Cardiac ventricle fibroblast (primary cell): ENCODE data around the gene NCK1. TPM values are rescaled to one million over a fixed set of nuclear protein-coding genes. Genes with fewer than 3 reads are reported as not detected.

Experiments used
- total RNA-seq: library from RNA; depleted of rRNA; stranded (reverse); fragments of >200 nt; gene quantifications from 2 replicates; pipeline ENCODE4 v1.2.3, GENCODE V29; 2015

Gene NCK1
- total RNA-seq, result 30.5 and 53.7 TPM in 2 replicates

DNA sequence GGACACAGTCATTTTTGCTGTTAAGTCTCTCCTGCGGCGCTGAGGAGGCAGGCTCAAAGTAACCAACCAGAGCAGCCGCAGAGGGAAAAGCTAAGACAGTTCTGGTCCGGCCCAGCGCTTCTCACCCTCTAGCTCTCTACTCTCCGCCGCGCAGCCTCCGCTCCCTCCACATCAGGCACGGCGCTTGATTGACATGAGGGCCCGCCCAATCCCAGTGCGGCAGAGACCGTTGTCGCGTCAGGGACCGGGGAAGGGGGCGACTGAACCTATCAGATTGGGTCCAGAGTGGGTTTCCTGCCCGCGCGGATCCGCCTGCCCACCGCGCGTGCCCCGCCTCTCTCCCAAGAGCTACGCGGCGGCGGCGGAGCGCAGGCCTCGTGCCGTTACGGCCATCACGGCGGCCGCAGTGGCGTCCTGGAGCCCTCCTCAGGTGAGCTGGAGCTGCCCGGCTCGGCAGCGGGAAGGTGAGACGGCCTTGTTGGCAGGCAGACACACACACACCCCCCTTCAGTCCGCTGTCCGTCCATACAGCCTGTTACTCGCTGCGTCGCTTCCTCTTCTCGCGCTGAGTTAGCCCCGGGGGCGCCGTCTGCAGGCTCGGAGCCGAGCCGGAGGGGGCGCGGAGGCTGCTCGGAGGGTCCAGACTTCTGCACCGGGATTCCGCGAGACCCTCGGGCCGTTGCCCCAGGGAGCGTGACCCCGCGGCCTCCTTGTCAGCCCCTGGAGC, at the start of gene NCK1:
NCK1 (plus strand) TSS at position 319 of the 727 bp plus-strand sequence. CDS start 65,794 bp downstream, outside the sequence.

DNA sequence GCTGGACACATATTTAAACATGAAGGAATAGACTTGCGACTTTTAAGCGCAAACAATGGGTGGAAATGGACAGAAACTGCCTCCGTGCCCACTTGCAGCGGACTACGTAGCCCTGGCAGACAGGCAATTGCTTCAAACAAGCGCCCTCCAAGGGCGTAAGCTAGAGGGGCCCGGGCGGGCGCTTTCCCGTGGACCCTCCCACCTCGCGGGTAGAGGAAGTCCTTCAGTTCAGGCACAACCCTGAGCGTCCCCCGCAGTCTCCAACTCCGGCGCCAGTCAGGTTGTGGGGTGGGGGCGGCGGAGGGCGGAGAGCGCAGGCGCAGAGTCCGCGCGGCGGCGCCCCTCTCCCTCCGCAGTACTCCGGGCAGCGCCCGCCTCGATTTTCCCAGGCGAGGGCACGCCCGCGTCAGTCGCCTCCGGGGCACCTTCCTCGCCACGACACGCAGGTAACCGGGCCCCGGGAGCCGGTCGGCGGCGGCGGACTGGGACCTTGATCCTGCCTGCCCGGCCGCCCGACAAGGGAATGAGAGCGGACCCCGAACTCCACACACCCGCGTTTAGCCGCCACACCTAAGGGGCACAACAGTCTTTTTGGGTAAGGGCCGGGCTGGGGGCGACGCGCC, 43.1 kb upstream of the NCK1 start, which contains the start of gene SLC35G2:
SLC35G2 (plus strand) TSS at position 358 of the 623 bp plus-strand sequence. CDS start 35,335 bp downstream, outside the sequence.

DNA sequence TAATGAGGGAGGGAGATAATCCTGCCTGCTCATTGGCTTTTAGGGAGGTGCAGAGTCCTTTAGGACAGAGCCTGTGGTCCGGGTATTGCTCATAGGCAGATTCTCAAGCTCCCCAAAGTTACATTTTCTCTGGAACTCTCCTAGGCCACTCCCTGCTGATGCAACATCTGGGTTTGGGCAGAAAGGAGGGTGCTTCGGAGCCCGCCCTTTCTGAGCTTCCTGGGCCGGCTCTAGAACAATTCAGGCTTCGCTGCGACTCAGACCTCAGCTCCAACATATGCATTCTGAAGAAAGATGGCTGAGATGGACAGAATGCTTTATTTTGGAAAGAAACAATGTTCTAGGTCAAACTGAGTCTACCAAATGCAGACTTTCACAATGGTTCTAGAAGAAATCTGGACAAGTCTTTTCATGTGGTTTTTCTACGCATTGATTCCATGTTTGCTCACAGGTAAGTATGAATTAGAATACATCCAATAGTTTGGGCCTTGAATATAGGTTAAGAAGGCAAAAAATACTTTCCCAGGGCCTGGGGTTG, 95.8 kb downstream of the NCK1 start, which contains the start of gene IL20RB:
IL20RB (plus strand) TSS at position 233 of the 538 bp plus-strand sequence; CDS start at position 364, 131 bp downstream.

Other genes starting within 250 kb of the NCK1 start
- 22.7 and 26.8 TPM in 2 replicates for gene STAG1, start 109.8 kb upstream of the NCK1 start, total RNA-seq
- 7.7 and 12.2 TPM in 2 replicates for gene SLC35G2, start 43.1 kb upstream of the NCK1 start, total RNA-seq
- 0.44 and 0.64 TPM in 2 replicates for gene IL20RB, start 95.8 kb downstream of the NCK1 start, total RNA-seq